H1 (cell line): ENCODE results near the gene P2RX1. TPM values are rescaled to one million over a fixed set of nuclear protein-coding genes. Genes with fewer than 3 reads are reported as not detected.

ENCODE experiments used
- CTCF ChIA-PET: fragments of 300-600 bp; sonication (Branson Sonifier 250); formaldehyde crosslinking; loops from one replicate; lab custom pipeline; 2021; ENCODE audit not compliant: partially characterized antibody; lab: Charles Lee
- POLR2A ChIA-PET: fragments of 300-600 bp; sonication (Branson Sonifier 250); formaldehyde crosslinking; loops from one replicate; lab custom pipeline; 2021; ENCODE audit warnings: inconsistent platforms; ENCODE audit not compliant: partially characterized antibody; lab: Charles Lee
- DNase-seq, 2 experiments: peaks; one replicate each; pipeline versions ENCODE4 v3.0.0 to v3.0.0-alpha.2; 2010 to 2022; ENCODE audit warnings: low spot score in 2 of 2, low read depth in 1 of 2, mixed read lengths in 1 of 2
- FAIRE-seq: peaks from 2 replicates; lab custom pipeline; 2011; peaks lifted over from hg19 to GRCh38; lab: Jason Lieb, UNC
- H2AFZ ChIP-seq: 2 replicates; pipeline ENCODE4 v1.8.1; 2012; ENCODE audit warnings: low read length, inconsistent platforms
- H2AK5ac ChIP-seq: 2 replicates; pipeline ENCODE4 v1.6.1; 2013; ENCODE audit warnings: low read depth, low read length
- H2BK120ac ChIP-seq: replicated peaks from 2 replicates; pipeline ENCODE3; 2013; ENCODE audit warnings: low read depth, low read length, inconsistent platforms
- H2BK12ac ChIP-seq: 2 replicates; pipeline ENCODE4 v1.6.1; 2013; ENCODE audit warnings: low read depth, low read length
- H2BK15ac ChIP-seq: 2 replicates; pipeline ENCODE4 v1.6.1; 2013; ENCODE audit warnings: low read length
- H2BK20ac ChIP-seq: 2 replicates; pipeline ENCODE4 v1.6.1; 2013; ENCODE audit warnings: low read length
- H2BK5ac ChIP-seq: 2 replicates; pipeline ENCODE4 v1.6.1; 2013; ENCODE audit warnings: low read depth, low read length
- H3K14ac ChIP-seq: 2 replicates; pipeline ENCODE4 v1.6.1; 2013; ENCODE audit warnings: inconsistent platforms; ENCODE audit not compliant: insufficient read length
- H3K18ac ChIP-seq: 2 replicates; pipeline ENCODE4 v1.6.1; 2013; ENCODE audit warnings: low read length; ENCODE audit errors: extremely low read depth
- H3K23ac ChIP-seq: 2 replicates; pipeline ENCODE4 v1.6.1; 2013; ENCODE audit warnings: inconsistent platforms; ENCODE audit not compliant: insufficient read length
- H3K23me2 ChIP-seq: 2 replicates; pipeline ENCODE4 v1.6.1; 2013; ENCODE audit warnings: low read depth, low read length
- H3K27ac ChIP-seq: 2 replicates; pipeline ENCODE4 v1.6.1; 2011; ENCODE audit warnings: low read depth, low read length, inconsistent platforms
- H3K27me3 ChIP-seq, 4 experiments: replicated peaks in 1 of 4; 1 replicate in 1 of 4; 2 replicates in 3 of 4; pipeline versions ENCODE4 v1.6.1 to v1.8.1; 2011 to 2013; ENCODE audit warnings: low read length in 3 of 4, mild to moderate bottlenecking in 3 of 4, inconsistent platforms in 2 of 4, mixed read lengths in 2 of 4, moderate library complexity in 1 of 4; ENCODE audit not compliant: control insufficient read depth in 3 of 4, insufficient read depth in 3 of 4; ENCODE audit errors: extremely low read depth in 1 of 4
- H3K36me3 ChIP-seq, 4 experiments: 2 replicates each; pipeline versions ENCODE4 v1.6.1 to v1.8.1; 2011 to 2013; ENCODE audit warnings: mild to moderate bottlenecking in 4 of 4, low read length in 3 of 4, moderate library complexity in 2 of 4, control low read depth in 1 of 4, inconsistent platforms in 1 of 4; ENCODE audit not compliant: insufficient read depth in 4 of 4, control insufficient read depth in 2 of 4
- H3K4ac ChIP-seq: replicated peaks from 2 replicates; pipeline ENCODE3; 2013; ENCODE audit warnings: low read length, low read depth, mixed read lengths, inconsistent platforms; ENCODE audit not compliant: insufficient read length
- H3K4me1 ChIP-seq, 4 experiments: replicated peaks in 1 of 4; 1 replicate in 1 of 4; 2 replicates in 3 of 4; pipeline versions ENCODE4 v1.6.1 to v1.8.1; 2011 to 2013; ENCODE audit warnings: low read length in 3 of 4, inconsistent platforms in 2 of 4, mixed read lengths in 1 of 4; ENCODE audit not compliant: insufficient read depth in 4 of 4, control insufficient read depth in 3 of 4
- H3K4me2 ChIP-seq, 2 experiments: 2 replicates each; pipeline versions ENCODE4 v1.6.1 to v1.8.1; 2011 to 2013; ENCODE audit warnings: low read depth in 2 of 2, low read length in 2 of 2, control low read depth in 1 of 2, inconsistent platforms in 1 of 2, mild to moderate bottlenecking in 1 of 2; ENCODE audit not compliant: insufficient read depth in 1 of 2
- H3K4me3 ChIP-seq, 4 experiments: fragments of 200-600, 300-600 bp in 1 of 4; sonication (generic), shearing (Covaris generic), sonication (Bioruptor Twin) in 1 of 4; 2 replicates each; pipeline versions ENCODE4 v1.5.1 to v1.8.1; 2011 to 2016; ENCODE audit warnings: low read length in 4 of 4, low read depth in 3 of 4, control low read depth in 2 of 4, inconsistent platforms in 2 of 4, mild to moderate bottlenecking in 2 of 4, mixed read lengths in 1 of 4, moderate library complexity in 1 of 4; ENCODE audit not compliant: insufficient read depth in 2 of 4; ENCODE audit errors: extremely low read depth in 1 of 4
- H3K56ac ChIP-seq: replicated peaks from 2 replicates; pipeline ENCODE3; 2013; ENCODE audit warnings: low read depth, mild to moderate bottlenecking, mixed read lengths, low read length, inconsistent platforms; ENCODE audit not compliant: insufficient read length
- H3K79me1 ChIP-seq: 2 replicates; pipeline ENCODE4 v1.6.1; 2013; ENCODE audit warnings: low read depth, low read length, control low read depth
- H3K79me2 ChIP-seq, 2 experiments: 2 replicates each; pipeline versions ENCODE4 v1.6.1 to v1.8.1; 2012 to 2013; ENCODE audit warnings: low read length in 2 of 2, mild to moderate bottlenecking in 2 of 2, inconsistent platforms in 1 of 2; ENCODE audit not compliant: insufficient read depth in 2 of 2, control insufficient read depth in 1 of 2
- H3K9ac ChIP-seq, 4 experiments: replicated peaks in 1 of 4; 1 replicate in 1 of 4; 2 replicates in 3 of 4; pipeline versions ENCODE4 v1.6.1 to v1.8.1; 2011 to 2013; ENCODE audit warnings: low read depth in 3 of 4, low read length in 3 of 4, control low read depth in 2 of 4, mild to moderate bottlenecking in 2 of 4, moderate library complexity in 2 of 4, inconsistent platforms in 1 of 4; ENCODE audit errors: extremely low read depth in 1 of 4
- H3K9me3 ChIP-seq, 2 experiments: 2 replicates each; pipeline versions ENCODE4 v1.6.1 to v1.8.1; 2012 to 2013; ENCODE audit warnings: mild to moderate bottlenecking in 2 of 2, moderate library complexity in 2 of 2, control low read depth in 1 of 2, inconsistent platforms in 1 of 2, low read depth in 1 of 2, low read length in 1 of 2, mixed read lengths in 1 of 2; ENCODE audit not compliant: insufficient read depth in 2 of 2
- H4K20me1 ChIP-seq, 2 experiments: replicated peaks in 1 of 2; 2 replicates each; pipeline versions ENCODE3 to v1.8.1; 2011 to 2013; ENCODE audit warnings: inconsistent platforms in 2 of 2, low read length in 2 of 2, mild to moderate bottlenecking in 1 of 2; ENCODE audit not compliant: insufficient read depth in 2 of 2, control insufficient read depth in 1 of 2
- H4K5ac ChIP-seq: 2 replicates; pipeline ENCODE4 v1.6.1; 2013; ENCODE audit warnings: low read length, low read depth, mixed read lengths, inconsistent platforms; ENCODE audit not compliant: insufficient read length
- H4K8ac ChIP-seq: 2 replicates; pipeline ENCODE4 v1.8.0; 2013; ENCODE audit warnings: mild to moderate bottlenecking, moderate library complexity, low read length, inconsistent platforms; ENCODE audit not compliant: insufficient read depth; ENCODE audit errors: extremely low read depth
- H4K91ac ChIP-seq: replicated peaks from 2 replicates; pipeline ENCODE3; 2013; ENCODE audit warnings: low read length, mixed read lengths, inconsistent platforms; ENCODE audit not compliant: insufficient read length
- BCL11A ChIP-seq, 2 experiments: IDR thresholded peaks; one replicate each; pipeline ENCODE4 v1.6.1; 2011; ENCODE audit warnings: low read depth in 2 of 2, low read length in 2 of 2, mild to moderate bottlenecking in 2 of 2
- CEBPB ChIP-seq: IDR thresholded peaks from 2 replicates; pipeline ENCODE4 v1.6.1; 2012; ENCODE audit warnings: low read depth, low read length
- CHD1 ChIP-seq: IDR thresholded peaks from 2 replicates; pipeline ENCODE4 v1.6.1; 2012; ENCODE audit warnings: low read depth, low read length, improper control_type of control experiment
- FOSL1 ChIP-seq: IDR thresholded peaks from 2 replicates; pipeline ENCODE4 v1.6.1; 2011; ENCODE audit warnings: mild to moderate bottlenecking, low read depth, low read length, moderate library complexity; ENCODE audit not compliant: insufficient read depth
- GABPA ChIP-seq: IDR thresholded peaks from 2 replicates; pipeline ENCODE4 v1.6.1; 2011; ENCODE audit warnings: mild to moderate bottlenecking, low read length, moderate library complexity, borderline replicate concordance; ENCODE audit not compliant: insufficient read depth
- HDAC2 ChIP-seq, 2 experiments: fragments of 300-600 bp in 1 of 2; sonication (generic) in 1 of 2; IDR thresholded peaks; 2 replicates each; pipeline ENCODE4 v1.6.1; 2011 to 2012; ENCODE audit warnings: low read depth in 2 of 2, low read length in 2 of 2, mild to moderate bottlenecking in 2 of 2, moderate library complexity in 2 of 2, borderline replicate concordance in 1 of 2, inconsistent platforms in 1 of 2
- KDM4A ChIP-seq: IDR thresholded peaks from one replicate; pipeline ENCODE4 v1.7.1; 2012; ENCODE audit warnings: low read depth, mild to moderate bottlenecking, moderate library complexity, low read length, inconsistent platforms; ENCODE audit not compliant: severe bottlenecking
- KDM5A ChIP-seq: fragments of 200-600 bp; IDR thresholded peaks from 2 replicates; pipeline ENCODE4 v1.7.1; 2012; ENCODE audit warnings: mild to moderate bottlenecking, low read length, inconsistent platforms, mixed read lengths
- PHF8 ChIP-seq: fragments of 200-600 bp; sonication (generic); conservative IDR thresholded peaks from 2 replicates; pipeline ENCODE4 v1.7.1; 2012; ENCODE audit warnings: low read depth, mild to moderate bottlenecking, inconsistent platforms, low read length, moderate library complexity
- POU5F1 ChIP-seq: IDR thresholded peaks from 2 replicates; pipeline ENCODE4 v1.6.1; 2011; ENCODE audit warnings: low read depth, mild to moderate bottlenecking, low read length, moderate library complexity
- RAD21 ChIP-seq, 2 experiments: IDR thresholded peaks in 1 of 2; conservative IDR thresholded peaks in 1 of 2; 2 replicates each; pipeline ENCODE4 v1.6.1; 2011; ENCODE audit warnings: low read depth in 2 of 2, low read length in 2 of 2, improper control_type of control experiment in 1 of 2, inconsistent platforms in 1 of 2, mild to moderate bottlenecking in 1 of 2, moderate library complexity in 1 of 2
- TAF7 ChIP-seq: optimal IDR thresholded peaks from 2 replicates; pipeline ENCODE3; 2011; ENCODE audit warnings: low read depth, mild to moderate bottlenecking, inconsistent platforms, low read length, moderate library complexity, borderline replicate concordance
- TEAD4 ChIP-seq: IDR thresholded peaks from 2 replicates; pipeline ENCODE4 v1.6.1; 2012; ENCODE audit warnings: low read depth, low read length, inconsistent platforms, mixed read lengths
- WGBS, 2 experiments: shearing (Covaris generic) in 1 of 2; methylation state at CpG; one replicate each; pipeline versions ENCODE4 v1.1.6 to v1.1.7; 2013 to 2015; ENCODE audit warnings: low lambda C conversion rate in 2 of 2, mixed read lengths in 2 of 2, inconsistent platforms in 1 of 2, low coverage in 1 of 2, missing lambda C conversion rate in 1 of 2; ENCODE audit not compliant: insufficient replicate concordance in 2 of 2, insufficient coverage in 1 of 2, insufficient read length in 1 of 2; ENCODE audit errors: extremely low coverage in 1 of 2, missing lambda C conversion rate in 1 of 2; 5-methylcytosine and 5-hydroxymethylcytosine counted together
- polyA plus RNA-seq, 7 experiments: library from polyadenylated mRNA; depleted of rRNA in 3 of 7; stranded (reverse) in 5 of 7; unstranded in 2 of 7; fragments of >200 nt in 5 of 7; fragments of 200-250 nt in 2 of 7; gene quantifications; 1 replicate in 5 of 7; 2 replicates in 1 of 7; 4 replicates in 1 of 7; pipeline versions ENCODE4 v1.2.1 to v1.2.3, GENCODE V29; 2011 to 2013; ENCODE audit warnings: missing spikeins in 2 of 7, mixed read lengths in 2 of 7
- total RNA-seq: library from RNA; stranded (reverse); fragmentation: NEBNext Ultra II Directional; extraction: Animal tissue kit (Norgen Biotek cat#: 25700); gene quantifications from 2 replicates; pipeline ENCODE4 v1.2.1, GENCODE V29; 2021

Gene P2RX1
- total and polyA plus RNA-seq, 2 of the 8 experiments (the other 6 are each of a cell fraction or from before 2014, with no cell fraction given), result 0.45 to 1.1 TPM

GRCh38 chr17:3877220-3877619, 39.0 kb downstream of the P2RX1 start:
- Histone ChIP-seq H3K4me1 (no peaks in the 10 kb centered on the region), H2BK20ac (no peak overlapping the region), H2AK5ac (no peak overlapping the region), H3K27me3 (no peaks in the 10 kb centered on the region), H2BK15ac (no peak overlapping the region), H2AFZ (no peak overlapping the region), H2BK120ac (no peak overlapping the region), H3K56ac (no peak overlapping the region), H4K8ac (no peak overlapping the region), H3K79me1 (no peaks in the 10 kb centered on the region; the same call in 1 of the 2 replicates), H3K23ac (no peak overlapping the region), H3K9ac (no peak overlapping the region), H3K23me2 (no peaks in the 10 kb centered on the region), H3K27ac (no peak overlapping the region), H4K20me1 (peaks cover 0 to 3% of the 10 kb centered on the region in 2 experiments), H2BK12ac (no peak overlapping the region), H4K5ac (no peak overlapping the region), H3K14ac (no peak overlapping the region), H2BK5ac (no peak overlapping the region), H3K4me3 (no peak overlapping the region), H3K4me2 (no peak overlapping the region), H3K36me3 (peaks cover 0 to 8% (median 3%) of the 10 kb centered on the region in 4 experiments; a peak in 2 of 8 replicates), H3K79me2 (no peaks in the 10 kb centered on the region), H3K4ac (no peak overlapping the region), H3K9me3 (no peaks in the 10 kb centered on the region), H3K18ac (no peak overlapping the region), H4K91ac (no peak overlapping the region)
- DNase-seq (no peak), FAIRE-seq (no peak)
- POLR2A ChIA-PET, result no interaction called here
- WGBS, 2 experiments, result 79% methylated on average over 8 of the region's 8 CpGs; no CpG with 5 or more reads in 1 of the 2 experiments
- CTCF ChIA-PET, result interaction anchor here (0.6 to 3.7 kb wide), 3 partner anchors 13 to 329 kb away, joined by 3 to 25 read pairs (median 4); no protein-coding TSS in a partner anchor
- TF ChIP-seq HDAC2 (IDR thresholded peaks at IDR 0.05; ENCODE audit: borderline replicate concordance in 1 of 2, low read depth in 2 of 2, low read length in 2 of 2) (no peak), RAD21 (IDR thresholded peaks at IDR 0.05 in 1 of 2, conservative IDR thresholded peaks at IDR 0.05 in 1 of 2; ENCODE audit: low read depth in 2 of 2, low read length in 2 of 2) (no peak), BCL11A (IDR thresholded peaks at IDR 0.05; ENCODE audit: low read depth in 2 of 2, low read length in 2 of 2) (no peak), GABPA (no peak), POU5F1 (no peak), TEAD4 (no peak), CHD1 (no peak), PHF8 (no peak), FOSL1 (no peak), KDM4A (no peak), CEBPB (no peak), TAF7 (no peak), KDM5A (no peak)
